GM12892 (cell line): Measurements from ENCODE around the gene MMP14.

ENCODE experiments used
- POLR2A ChIP-seq: IDR thresholded peaks from 2 replicates; pipeline ENCODE4 v1.6.1; 2011; ENCODE audit warnings: low read depth, low read length, control low read depth
- POLR2AphosphoS5 ChIP-seq: IDR thresholded peaks from 2 replicates; pipeline ENCODE4 v1.6.1; 2011; ENCODE audit warnings: low read depth, low read length, control low read depth
- TAF1 ChIP-seq: IDR thresholded peaks from 2 replicates; pipeline ENCODE4 v1.6.1; 2011; ENCODE audit warnings: low read depth, mild to moderate bottlenecking, control low read depth, low read length, borderline replicate concordance

DNA sequence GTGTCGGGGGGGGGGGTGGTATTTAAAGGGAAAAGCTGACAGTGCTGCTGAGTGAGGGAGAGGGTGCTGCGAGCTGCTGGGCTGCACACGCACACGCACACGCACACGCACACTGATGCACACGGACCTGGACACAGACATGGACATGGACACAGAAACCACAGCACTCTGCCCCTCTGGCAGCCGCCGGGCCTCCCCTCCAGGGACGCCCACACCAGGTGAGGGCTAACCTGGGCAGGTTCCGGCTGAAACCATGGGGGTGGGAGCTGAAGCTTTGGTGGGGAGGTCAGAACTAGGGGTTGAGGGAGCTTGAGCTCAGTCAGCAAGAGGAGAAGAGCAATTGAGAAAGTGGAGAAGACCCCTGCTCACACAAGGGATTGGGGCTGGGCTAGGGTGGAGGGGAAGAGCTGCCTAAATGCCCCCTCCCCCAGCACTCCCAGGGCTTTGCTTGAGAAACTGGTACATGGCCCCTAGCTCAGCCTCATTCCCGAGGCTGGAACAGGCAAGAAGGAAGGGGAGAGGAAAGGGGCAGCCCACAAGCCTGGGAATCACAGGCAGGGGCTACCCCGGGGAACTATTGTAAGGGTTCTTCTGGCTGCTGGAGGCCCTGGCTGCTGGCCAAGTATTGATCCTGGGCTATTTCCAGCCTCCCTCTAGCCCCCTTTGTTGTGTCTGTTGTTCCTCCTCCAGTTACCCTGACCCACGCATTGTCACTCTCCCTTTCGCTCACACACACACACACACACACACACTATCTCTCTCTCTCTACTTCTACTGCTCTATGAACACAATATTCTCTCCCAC, 47.0 kb downstream of the MMP14 start, which contains the start of gene REM2:
- no peak; the same call in 1 of the 2 replicates for TF ChIP-seq POLR2A
- TF ChIP-seq TAF1: no peak
- TF ChIP-seq POLR2AphosphoS5: no peak
